Natural killer cell (primary cell): ENCODE results near the gene SH3BP5L. TPM values are rescaled to one million over a fixed set of nuclear protein-coding genes. Genes with fewer than 3 reads are reported as not detected.

Source experiments
- ATAC-seq, 3 donors: fragments of 150-1000 bp in 2 of 3; fragments of 200-7000 bp in 1 of 3; cut with Tn5 transposase; 1 replicate in 1 of 3; 2 replicates in 2 of 3; pipeline ENCODE4 v1.10.0; 2021; ENCODE audit warnings: mild to moderate bottlenecking in 2 of 3, moderate library complexity in 2 of 3
- DNase-seq, 2 donors: peaks; one replicate each; pipeline versions ENCODE4 v3.0.0 to v3.0.0-alpha.2; 2013 to 2021; ENCODE audit warnings: mixed read lengths in 1 of 2
- H3K27ac ChIP-seq: one replicate; pipeline ENCODE4 v1.5.1; 2013; ENCODE audit warnings: mild to moderate bottlenecking, low read length
- H3K27me3 ChIP-seq: one replicate; pipeline ENCODE4 v1.6.1; 2013; ENCODE audit warnings: low read length; ENCODE audit not compliant: control insufficient read depth, insufficient read depth
- H3K36me3 ChIP-seq: one replicate; pipeline ENCODE4 v1.6.1; 2013; ENCODE audit warnings: low read length; ENCODE audit not compliant: control insufficient read depth, insufficient read depth
- H3K4me1 ChIP-seq: one replicate; pipeline ENCODE4 v1.6.1; 2013; ENCODE audit warnings: low read length; ENCODE audit not compliant: control insufficient read depth, insufficient read depth
- H3K4me3 ChIP-seq: one replicate; pipeline ENCODE4 v1.5.1; 2013; ENCODE audit warnings: low read length
- H3K9me3 ChIP-seq: one replicate; pipeline ENCODE4 v1.6.1; 2013; ENCODE audit warnings: low read length; ENCODE audit not compliant: control insufficient read depth, insufficient read depth
- H3K27ac Mint-ChIP-seq, 2 donors: one replicate each; pipeline ENCODE4 v1.8.0; 2022; ENCODE audit warnings: mild to moderate bottlenecking in 2 of 2, mixed read lengths in 2 of 2, moderate library complexity in 1 of 2
- H3K27me3 Mint-ChIP-seq, 2 donors: one replicate each; pipeline ENCODE4 v1.8.0; 2022; ENCODE audit warnings: low read depth in 2 of 2, mixed read lengths in 2 of 2
- H3K36me3 Mint-ChIP-seq: one replicate; pipeline ENCODE4 v1.8.0; 2022; ENCODE audit warnings: mixed read lengths
- H3K4me1 Mint-ChIP-seq, 2 donors: one replicate each; pipeline ENCODE4 v1.8.0; 2022; ENCODE audit warnings: mixed read lengths in 2 of 2
- H3K4me3 Mint-ChIP-seq: one replicate; pipeline ENCODE4 v1.8.0; 2022; ENCODE audit warnings: mild to moderate bottlenecking, moderate library complexity, mixed read lengths
- H3K9me3 Mint-ChIP-seq, 2 donors: one replicate each; pipeline ENCODE4 v1.8.0; 2022; ENCODE audit warnings: mixed read lengths in 2 of 2
- WGBS: methylation state at CpG from one replicate; pipeline ENCODE4 v1.1.7; 2013; ENCODE audit warnings: missing lambda C conversion rate; ENCODE audit not compliant: insufficient coverage; 5-methylcytosine and 5-hydroxymethylcytosine counted together
- intact Hi-C: fragments of 100-400 bp; cut with micrococcal nuclease; formaldehyde crosslinking; loops from one replicate; pipeline ENCODE4 v1.14.2; 2022
- total RNA-seq, 4 donors: library from RNA; stranded (reverse); fragments of 120-200 nt in 1 of 4; gene quantifications; one replicate each; pipeline versions ENCODE4 v1.2.3 to v1.2.4, GENCODE V29; 2013 to 2022
- TF ChIP-seq, protein P1 (sequence below): fragments of 200-600 bp; IDR thresholded peaks from one replicate; pipeline ENCODE4 v1.8.0; 2022; ENCODE audit warnings: antibody characterized with exemption

SH3BP5L gene
- total RNA-seq, 3 donors from 2014 or later (not counting 1 experiment from before 2014, with no cell fraction given), result 19.0 to 27.5 (median 22.9) TPM

DNA sequence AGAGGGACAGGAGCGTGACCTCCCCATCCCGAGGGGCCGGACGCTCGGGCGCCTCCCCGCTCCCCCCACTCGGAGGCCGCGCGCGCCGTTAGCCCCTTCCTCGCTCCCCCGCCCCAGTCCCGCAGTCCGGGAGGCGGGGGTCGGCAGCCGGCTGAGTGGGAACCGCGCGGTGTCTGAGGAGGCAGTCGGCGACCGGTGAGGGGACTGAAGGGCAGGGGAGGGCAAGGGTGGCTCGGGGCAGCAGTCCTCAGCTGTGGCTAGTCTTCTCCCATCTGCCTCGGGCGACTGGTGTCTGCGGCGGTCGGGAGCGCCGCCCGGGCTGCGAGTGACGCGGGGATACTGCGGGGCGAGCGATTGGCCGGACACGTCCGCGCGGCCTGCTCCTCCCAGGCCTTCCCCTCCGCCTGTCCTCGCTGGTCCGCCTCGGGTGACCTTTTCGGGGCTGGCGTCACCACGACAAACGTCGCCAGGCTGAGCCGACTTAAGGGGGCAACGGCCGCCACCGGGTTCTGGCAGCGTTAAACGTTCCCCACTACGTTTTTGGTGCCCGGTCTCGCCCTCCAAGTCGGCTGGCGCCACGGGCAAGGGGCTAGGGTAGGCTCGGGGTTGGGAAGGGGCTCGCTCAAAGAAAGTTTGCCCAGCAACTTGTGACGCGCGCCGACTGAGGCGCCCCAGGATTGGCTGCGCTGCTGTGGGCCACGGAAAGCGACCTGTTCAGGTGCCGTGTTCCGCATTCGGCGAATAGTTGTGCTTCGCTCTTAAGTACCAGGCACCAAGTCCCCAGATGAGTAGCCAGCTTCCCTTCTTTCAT lies 12.8 kb upstream of the SH3BP5L start:
- TF ChIP-seq, protein P1, sequence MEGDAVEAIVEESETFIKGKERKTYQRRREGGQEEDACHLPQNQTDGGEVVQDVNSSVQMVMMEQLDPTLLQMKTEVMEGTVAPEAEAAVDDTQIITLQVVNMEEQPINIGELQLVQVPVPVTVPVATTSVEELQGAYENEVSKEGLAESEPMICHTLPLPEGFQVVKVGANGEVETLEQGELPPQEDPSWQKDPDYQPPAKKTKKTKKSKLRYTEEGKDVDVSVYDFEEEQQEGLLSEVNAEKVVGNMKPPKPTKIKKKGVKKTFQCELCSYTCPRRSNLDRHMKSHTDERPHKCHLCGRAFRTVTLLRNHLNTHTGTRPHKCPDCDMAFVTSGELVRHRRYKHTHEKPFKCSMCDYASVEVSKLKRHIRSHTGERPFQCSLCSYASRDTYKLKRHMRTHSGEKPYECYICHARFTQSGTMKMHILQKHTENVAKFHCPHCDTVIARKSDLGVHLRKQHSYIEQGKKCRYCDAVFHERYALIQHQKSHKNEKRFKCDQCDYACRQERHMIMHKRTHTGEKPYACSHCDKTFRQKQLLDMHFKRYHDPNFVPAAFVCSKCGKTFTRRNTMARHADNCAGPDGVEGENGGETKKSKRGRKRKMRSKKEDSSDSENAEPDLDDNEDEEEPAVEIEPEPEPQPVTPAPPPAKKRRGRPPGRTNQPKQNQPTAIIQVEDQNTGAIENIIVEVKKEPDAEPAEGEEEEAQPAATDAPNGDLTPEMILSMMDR, result no peak
- H3K4me1 ChIP-seq, result peaks cover 24% of the 10 kb centered on the region
- H3K36me3 ChIP-seq, result no peaks in the 10 kb centered on the region
- Mint-ChIP-seq H3K36me3 (no peaks in the 10 kb centered on the region), H3K9me3 (no peaks in the 10 kb centered on the region), H3K4me1 (peaks cover 10 to 27% of the 10 kb centered on the region in 2 donors), H3K27me3 (peaks cover 2% of the 10 kb centered on the region in 2 donors), H3K27ac (no peak overlapping the region), H3K4me3 (no peak overlapping the region)
- peak; percentile 88 to 93 for DNase-seq
- intact Hi-C loops, result loop anchor here (1.0 kb wide), 4 partner anchors 12 to 68 kb away; partner anchors contain the start of gene PGBD2
- under 1% methylated on average over 82 of the region's 82 CpGs for WGBS
- no peaks in the 10 kb centered on the region for H3K9me3 ChIP-seq
- ATAC-seq, result peak; percentile 67 to 87 (median 76)
- H3K4me3 ChIP-seq, result peak overlapping the region; percentile 80
- peak overlapping the region; percentile 99 for H3K27ac ChIP-seq
- H3K27me3 ChIP-seq, result no peaks in the 10 kb centered on the region

DNA sequence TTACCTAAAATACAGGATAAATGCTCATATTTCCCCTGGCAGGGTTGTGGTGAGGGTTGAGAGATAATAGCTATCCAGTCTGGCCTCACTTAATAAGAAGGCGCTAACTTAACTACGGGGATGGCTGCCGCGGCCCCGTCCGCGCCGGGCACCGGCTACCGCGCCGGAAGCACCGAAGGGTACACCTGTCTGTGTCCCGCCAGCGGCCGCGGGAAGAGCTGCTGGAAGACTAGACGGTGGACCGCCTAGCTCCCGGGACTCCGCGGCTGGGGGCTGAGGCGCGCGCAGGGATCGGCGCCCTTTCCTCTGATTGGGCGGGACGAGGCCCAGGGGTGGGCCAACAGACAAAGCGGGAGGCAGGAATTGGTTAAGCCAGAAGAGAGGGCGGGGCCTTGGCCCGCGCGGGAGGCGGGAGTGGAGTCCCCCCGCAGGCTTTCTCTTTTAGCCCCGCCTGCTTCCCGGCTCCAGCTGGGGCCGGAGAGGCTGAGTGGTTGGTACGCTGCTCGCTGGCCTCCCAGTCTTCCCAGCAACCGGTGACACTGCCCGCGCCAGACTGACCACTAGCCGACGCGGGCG lies 12.2 kb upstream of the SH3BP5L start, which contains the start of gene ZNF672:
Gene ZNF672 (plus strand): TSS at position 444 of the 576 bp plus-strand sequence. CDS start 9,051 bp downstream, outside the sequence.
- ATAC-seq (peak; percentile 80 to 93 (median 80)), DNase-seq (peak; percentile 92 to 96)
- H3K4me1 ChIP-seq, result peaks cover 24% of the 10 kb centered on the region
- H3K4me3 ChIP-seq, result peak within 1 kb of the TSS; percentile 80
- Mint-ChIP-seq H3K4me3 (no peak within 1 kb of the TSS), H3K27me3 (peaks cover 5% of the 10 kb centered on the region in 2 donors), H3K36me3 (no peaks in the 10 kb centered on the region), H3K27ac (no peak within 1 kb of the TSS), H3K4me1 (peaks cover 10 to 27% of the 10 kb centered on the region in 2 donors), H3K9me3 (no peaks in the 10 kb centered on the region)
- WGBS, result under 1% methylated on average over 48 of the region's 48 CpGs
- H3K27me3 ChIP-seq, result no peaks in the 10 kb centered on the region
- peak within 1 kb of the TSS; percentile 99 for H3K27ac ChIP-seq
- no peaks in the 10 kb centered on the region for H3K9me3 ChIP-seq
- intact Hi-C loops, result loop anchor here (1.0 kb wide), 4 partner anchors 12 to 68 kb away; partner anchors contain the start of gene PGBD2
- TF ChIP-seq, protein P1, result no peak
- no peaks in the 10 kb centered on the region for H3K36me3 ChIP-seq

DNA sequence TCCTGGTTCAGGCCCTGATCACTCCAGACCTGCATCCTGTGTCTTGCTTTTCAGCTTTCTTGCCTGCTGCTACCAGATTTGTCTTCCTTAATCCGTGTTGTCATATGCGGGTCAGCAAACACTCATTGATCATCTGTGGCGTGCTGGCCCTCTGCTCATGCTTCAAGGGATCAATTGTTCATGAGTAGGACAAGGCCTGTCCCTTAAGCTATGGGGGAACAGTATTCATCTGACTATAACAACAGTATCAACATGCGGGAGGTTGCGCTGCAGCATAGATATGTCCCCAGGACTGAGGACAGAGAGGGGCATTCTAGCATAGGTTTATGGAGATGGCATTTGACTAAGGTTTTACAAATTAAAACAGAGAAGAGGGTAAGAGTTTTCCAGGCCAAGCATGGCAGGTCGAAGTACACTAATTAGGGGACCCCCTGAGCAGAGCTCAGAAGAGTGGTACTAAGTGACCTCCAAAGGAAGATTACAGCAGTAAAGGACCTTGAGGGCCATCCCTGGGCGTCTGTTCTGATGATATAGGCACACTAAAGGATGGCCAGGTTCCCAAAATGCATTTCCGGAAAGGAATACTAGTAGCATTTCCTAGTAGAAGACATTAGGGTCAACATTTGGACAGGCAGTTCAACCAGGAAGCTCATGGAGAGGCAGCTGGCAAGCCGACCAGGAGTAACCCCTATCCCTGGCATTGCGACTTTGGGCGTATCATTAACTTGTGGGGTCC lies 11.5 kb upstream of the SH3BP5L start:
- H3K9me3 ChIP-seq, result no peaks in the 10 kb centered on the region
- H3K36me3 Mint-ChIP-seq, result no peaks in the 10 kb centered on the region
- H3K9me3 Mint-ChIP-seq, result no peaks in the 10 kb centered on the region
- DNase-seq, result no peak
- H3K27ac ChIP-seq, result peak overlapping the region; percentile 99
- no peaks in the 10 kb centered on the region for H3K27me3 ChIP-seq
- peaks cover 5% of the 10 kb centered on the region in 2 donors for H3K27me3 Mint-ChIP-seq
- WGBS, result 52% methylated on average over 11 of the region's 11 CpGs
- no peak for ATAC-seq
- H3K4me3 Mint-ChIP-seq, result no peak overlapping the region
- peaks cover 6 to 23% of the 10 kb centered on the region in 2 donors for H3K4me1 Mint-ChIP-seq
- TF ChIP-seq, protein P1, result no peak
- H3K36me3 ChIP-seq, result no peaks in the 10 kb centered on the region
- peak overlapping the region; percentile 80 for H3K4me3 ChIP-seq
- intact Hi-C loops, result no loop called here
- no peak overlapping the region for H3K27ac Mint-ChIP-seq
- H3K4me1 ChIP-seq, result peaks cover 24% of the 10 kb centered on the region
